Measurements from ENCODE around the gene ZNF516.

The ZNF516 gene

GRCh38 chr18:76399613-76400391, 95.2 kb downstream of the ZNF516 start:
- no peak for TF ChIP-seq CTCF (IDR thresholded peaks at IDR 0.05; ENCODE audit: low read depth, low read length)
- H3K4me3 ChIP-seq (ENCODE audit: low read depth, low read length): no peak overlapping the region

GRCh38 chr18:76398896-76399612, 96.0 kb downstream of the ZNF516 start:
- TF ChIP-seq CTCF (IDR thresholded peaks at IDR 0.05; ENCODE audit: low read depth, low read length): peak; percentile 98

GRCh38 chr18:76398295-76398694, 96.7 kb downstream of the ZNF516 start:
- H3K4me3 ChIP-seq (ENCODE audit: low read depth, low read length): no peak overlapping the region
- no peak for TF ChIP-seq CTCF (IDR thresholded peaks at IDR 0.05; ENCODE audit: low read depth, low read length)

More at GRCh38 chr18:76398896-76399612, 96.0 kb downstream of the ZNF516 start:
- no peak overlapping the region for H3K4me3 ChIP-seq (ENCODE audit: low read depth, low read length)

GRCh38 chr18:76397631-76398030, 97.4 kb downstream of the ZNF516 start:
- H3K4me3 ChIP-seq (ENCODE audit: low read depth, low read length): no peak overlapping the region
- no peak for TF ChIP-seq CTCF (IDR thresholded peaks at IDR 0.05; ENCODE audit: low read depth, low read length)

GRCh38 chr18:76396792-76397191, 98.2 kb downstream of the ZNF516 start:
- TF ChIP-seq CTCF (IDR thresholded peaks at IDR 0.05; ENCODE audit: low read depth, low read length): no peak

GRCh38 chr18:76395609-76396008, 99.4 kb downstream of the ZNF516 start:
- TF ChIP-seq CTCF (IDR thresholded peaks at IDR 0.05; ENCODE audit: low read depth, low read length): no peak
- no peak overlapping the region for H3K4me3 ChIP-seq (ENCODE audit: low read depth, low read length)

More at GRCh38 chr18:76396792-76397191, 98.2 kb downstream of the ZNF516 start:
- no peak overlapping the region for H3K4me3 ChIP-seq (ENCODE audit: low read depth, low read length)
